Measurements from ENCODE around the gene C10orf120. TPM values are rescaled to one million over a fixed set of nuclear protein-coding genes. Genes with fewer than 3 reads are reported as not detected.

C10orf120 gene
- total RNA-seq, 1 experiment from 2014 or later, result not detected

GRCh38 chr10:122663516-122664130, 36.0 kb downstream of the C10orf120 start:
- POLR2A ChIA-PET, result no interaction called here
- ATAC-seq (no peak), DNase-seq (ENCODE audit: low read depth, low spot score) (no peak)
- Histone ChIP-seq H3K4me3 (ENCODE audit: low read depth in 2 of 2, low read length in 2 of 2) (no peak overlapping the region), H3K36me3 (ENCODE audit: control insufficient read depth, insufficient read depth, low read length) (no peaks in the 10 kb centered on the region), H3K27ac (ENCODE audit: low read length) (no peak overlapping the region), H3K9me3 (ENCODE audit: control insufficient read depth, insufficient read depth, low read depth, low read length) (no peaks in the 10 kb centered on the region), H3K4me1 (ENCODE audit: control insufficient read depth, insufficient read depth, low read length) (no peaks in the 10 kb centered on the region), H3K27me3 (ENCODE audit: control insufficient read depth, insufficient read depth, low read length) (peaks cover 24% of the 10 kb centered on the region)
- TF ChIP-seq TCF7L2 (IDR thresholded peaks at IDR 0.05; ENCODE audit: low read depth, low read length), result no peak
- TF ChIP-seq REST (IDR thresholded peaks at IDR 0.05; ENCODE audit: insufficient read depth in 1 of 2, low read depth in 2 of 2, low read length in 1 of 2), result no peak
- TF ChIP-seq POLR2AphosphoS5 (IDR thresholded peaks at IDR 0.05; ENCODE audit: low read depth, low read length), result no peak
- CTCF ChIA-PET, result no interaction called here
- BruUV-seq (replicated peaks), result no TSS peak
- in situ Hi-C loops (cut with HindIII; ENCODE audit: low pct_unique_long_range_greater_than_20kb, low sequenced_read_pairs) (no loop called here), intact Hi-C loops (cut with micrococcal nuclease; ENCODE audit: unreplicated experiment) (no loop called here)

GRCh38 chr10:122662231-122662630, 37.4 kb downstream of the C10orf120 start:
- no peaks in the 10 kb centered on the region for H3K9me3 ChIP-seq (ENCODE audit: control insufficient read depth, insufficient read depth, low read depth, low read length)
- H3K4me1 ChIP-seq (ENCODE audit: control insufficient read depth, insufficient read depth, low read length), result no peaks in the 10 kb centered on the region
- BruUV-seq (replicated peaks), result no TSS peak
- no peak for TF ChIP-seq CTCF (IDR thresholded peaks at IDR 0.05)
- TF ChIP-seq TCF7L2 (IDR thresholded peaks at IDR 0.05; ENCODE audit: low read depth, low read length), result no peak
- no peak for TF ChIP-seq POLR2AphosphoS5 (IDR thresholded peaks at IDR 0.05; ENCODE audit: low read depth, low read length)
- no peak for TF ChIP-seq REST (IDR thresholded peaks at IDR 0.05; ENCODE audit: insufficient read depth in 1 of 2, low read depth in 2 of 2, low read length in 1 of 2)
- no peak for TF ChIP-seq SIN3A (IDR thresholded peaks at IDR 0.05; ENCODE audit: borderline replicate concordance, insufficient read depth, low read depth, low read length)
- ATAC-seq (no peak), DNase-seq (ENCODE audit: low read depth, low spot score) (no peak)
- POLR2A ChIA-PET, result no interaction called here
- intact Hi-C loops (cut with micrococcal nuclease; ENCODE audit: unreplicated experiment) (no loop called here), in situ Hi-C loops (cut with HindIII; ENCODE audit: low pct_unique_long_range_greater_than_20kb, low sequenced_read_pairs) (no loop called here)
- H3K4me3 ChIP-seq (ENCODE audit: low read depth in 2 of 2, low read length in 2 of 2), result no peak overlapping the region
- no peaks in the 10 kb centered on the region for H3K36me3 ChIP-seq (ENCODE audit: control insufficient read depth, insufficient read depth, low read length)
- CTCF ChIA-PET, result no interaction called here
- H3K27ac ChIP-seq (ENCODE audit: low read length), result no peak overlapping the region
- H3K27me3 ChIP-seq (ENCODE audit: control insufficient read depth, insufficient read depth, low read length), result peaks cover 20% of the 10 kb centered on the region
